Trophoblast cell (in vitro differentiated cells and primary cell): ENCODE data around the gene FPR3.

Source experiments
- DNase-seq, 2 donors: peaks; one replicate each; pipeline ENCODE4 v3.0.0-alpha.2; 2016
- H2AFZ ChIP-seq: 2 replicates; pipeline ENCODE4 v1.6.1; 2013; ENCODE audit warnings: low read length, moderate library complexity, mild to moderate bottlenecking; ENCODE audit not compliant: insufficient read depth, poor library complexity
- H2AK5ac ChIP-seq: 2 replicates; pipeline ENCODE4 v1.6.1; 2013; ENCODE audit warnings: mild to moderate bottlenecking, low read length
- H2BK120ac ChIP-seq: 2 replicates; pipeline ENCODE4 v1.6.1; 2013; ENCODE audit warnings: low read length, mild to moderate bottlenecking, moderate library complexity; ENCODE audit not compliant: insufficient read depth, poor library complexity
- H2BK12ac ChIP-seq: 2 replicates; pipeline ENCODE4 v1.6.1; 2013; ENCODE audit warnings: mild to moderate bottlenecking, low read length, moderate library complexity
- H2BK5ac ChIP-seq: 2 replicates; pipeline ENCODE4 v1.6.1; 2013; ENCODE audit warnings: low read length, low read depth, moderate library complexity, mild to moderate bottlenecking; ENCODE audit not compliant: poor library complexity
- H3K14ac ChIP-seq: 2 replicates; pipeline ENCODE4 v1.6.1; 2013; ENCODE audit warnings: mild to moderate bottlenecking, low read length
- H3K18ac ChIP-seq: 2 replicates; pipeline ENCODE4 v1.6.1; 2013; ENCODE audit warnings: mild to moderate bottlenecking, low read length
- H3K23ac ChIP-seq: 2 replicates; pipeline ENCODE4 v1.6.1; 2013; ENCODE audit warnings: low read length
- H3K27ac ChIP-seq: 2 replicates; pipeline ENCODE4 v1.5.1; 2013; ENCODE audit warnings: low read depth, mild to moderate bottlenecking, inconsistent platforms, low read length, moderate library complexity
- H3K27me3 ChIP-seq: 2 replicates; pipeline ENCODE4 v1.6.1; 2013; ENCODE audit warnings: inconsistent platforms, mild to moderate bottlenecking, low read length, moderate library complexity; ENCODE audit not compliant: insufficient read depth
- H3K36me3 ChIP-seq, 2 experiments: 1 replicate in 1 of 2; 2 replicates in 1 of 2; pipeline ENCODE4 v1.6.1; 2013; ENCODE audit warnings: low read length in 2 of 2, mild to moderate bottlenecking in 2 of 2, moderate library complexity in 1 of 2; ENCODE audit not compliant: insufficient read depth in 2 of 2, control insufficient read depth in 1 of 2
- H3K4ac ChIP-seq: 2 replicates; pipeline ENCODE4 v1.6.1; 2013; ENCODE audit warnings: low read depth, mild to moderate bottlenecking, low read length, moderate library complexity
- H3K4me1 ChIP-seq, 2 experiments: 1 replicate in 1 of 2; 2 replicates in 1 of 2; pipeline ENCODE4 v1.6.1; 2013; ENCODE audit warnings: low read length in 2 of 2, mild to moderate bottlenecking in 2 of 2, moderate library complexity in 1 of 2; ENCODE audit not compliant: insufficient read depth in 2 of 2, control insufficient read depth in 1 of 2
- H3K4me2 ChIP-seq: 2 replicates; pipeline ENCODE4 v1.6.1; 2013; ENCODE audit warnings: inconsistent platforms, mild to moderate bottlenecking, low read length, moderate library complexity
- H3K4me3 ChIP-seq: 2 replicates; pipeline ENCODE4 v1.5.1; 2013; ENCODE audit warnings: mild to moderate bottlenecking, low read depth, low read length, inconsistent platforms
- H3K79me1 ChIP-seq: one replicate; pipeline ENCODE4 v1.6.1; 2013; ENCODE audit warnings: low read length
- H3K79me2 ChIP-seq: 2 replicates; pipeline ENCODE4 v1.6.1; 2013; ENCODE audit warnings: low read length, mild to moderate bottlenecking; ENCODE audit not compliant: control insufficient read depth, insufficient read depth, poor library complexity
- H3K9ac ChIP-seq: 2 replicates; pipeline ENCODE4 v1.6.1; 2013; ENCODE audit warnings: mild to moderate bottlenecking, low read length
- H3K9me3 ChIP-seq: 2 replicates; pipeline ENCODE4 v1.6.1; 2013; ENCODE audit warnings: low read depth, mild to moderate bottlenecking, control low read depth, inconsistent platforms, low read length; ENCODE audit not compliant: insufficient read depth
- H4K12ac ChIP-seq: 2 replicates; pipeline ENCODE4 v1.6.1; 2013; ENCODE audit warnings: low read depth, mild to moderate bottlenecking, low read length, moderate library complexity
- H4K8ac ChIP-seq: 2 replicates; pipeline ENCODE4 v1.6.1; 2013; ENCODE audit warnings: low read depth, mild to moderate bottlenecking, low read length, moderate library complexity
- H4K91ac ChIP-seq: one replicate; pipeline ENCODE4 v1.6.1; 2013; ENCODE audit warnings: low read depth, mild to moderate bottlenecking, low read length, moderate library complexity
- WGBS: extraction: QIAGEN DNeasy Blood & Tissue Kit; methylation state at CpG from one replicate; pipeline ENCODE4 v1.1.7; 2013; ENCODE audit warnings: missing lambda C conversion rate; ENCODE audit not compliant: insufficient read length, insufficient coverage; ENCODE audit errors: extremely low coverage; 5-methylcytosine and 5-hydroxymethylcytosine counted together

The FPR3 gene

DNA sequence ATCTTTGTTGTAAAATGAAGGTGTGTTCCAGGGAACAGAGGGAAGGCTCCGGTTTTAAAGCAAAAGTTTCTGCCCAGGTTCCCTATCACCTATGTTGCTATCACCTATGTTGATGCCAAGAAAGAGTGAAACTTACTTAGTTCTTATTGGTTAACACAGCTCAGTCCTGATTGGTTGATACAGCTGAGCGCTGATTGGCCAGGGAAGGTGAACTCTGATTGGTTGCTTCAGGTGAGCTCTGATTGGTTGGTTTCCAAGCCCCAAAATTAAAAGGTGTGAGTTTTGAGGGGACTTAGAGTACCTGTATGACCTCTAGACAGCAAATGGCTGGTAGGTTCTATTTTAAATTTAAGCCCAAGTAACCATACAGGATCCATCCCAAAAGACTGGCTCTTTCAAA, 42.2 kb downstream of the FPR3 start:
- Histone ChIP-seq H2BK120ac (no peak overlapping the region), H3K9ac (no peak overlapping the region)
- no CpG with 5 or more reads among the region's 2 CpGs for WGBS

DNA sequence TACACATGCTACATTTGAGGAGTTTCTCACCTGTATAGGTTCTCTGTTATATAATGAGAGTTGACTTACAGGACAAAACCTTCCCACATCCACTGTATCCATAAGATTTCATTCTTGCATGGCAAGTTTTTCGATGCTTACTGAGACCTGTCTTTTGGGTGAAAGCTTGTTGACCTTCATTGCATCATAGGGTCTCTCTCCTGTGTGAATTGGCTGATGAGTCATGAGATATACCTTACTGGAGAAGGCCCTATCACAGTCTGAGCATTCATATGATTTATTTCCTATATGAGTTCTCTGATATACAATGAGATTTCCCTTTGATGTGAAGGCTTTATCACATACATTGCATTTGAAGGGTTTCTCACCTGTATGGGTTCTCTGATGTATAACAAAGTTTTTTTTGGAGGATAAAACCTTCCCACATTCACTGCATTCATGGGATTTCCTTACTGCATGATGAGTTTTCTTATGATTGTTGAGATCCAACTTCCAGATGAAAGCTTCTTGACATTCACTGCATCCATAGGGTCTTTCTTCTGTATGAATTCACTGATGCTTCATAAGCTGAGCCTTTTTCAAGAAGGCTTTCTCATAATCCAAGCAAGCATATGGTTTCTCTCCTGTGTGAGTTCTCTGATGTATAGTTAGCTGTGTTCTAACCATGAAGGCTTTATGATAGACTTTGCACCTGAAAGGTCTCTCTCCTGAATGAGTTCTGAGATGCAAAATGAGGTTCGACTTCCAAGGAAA, 67.1 kb downstream of the FPR3 start:
- Histone ChIP-seq H3K27ac (no peak overlapping the region), H4K12ac (no peak overlapping the region), H3K4me1 (no peaks in the 10 kb centered on the region), H3K4me3 (no peak overlapping the region), H3K4me2 (no peak overlapping the region), H3K9me3 (peaks cover 8% of the 10 kb centered on the region), H3K14ac (no peak overlapping the region), H3K23ac (no peak overlapping the region), H3K79me1 (no peaks in the 10 kb centered on the region), H2BK120ac (no peak overlapping the region), H2BK12ac (no peak overlapping the region), H3K79me2 (no peaks in the 10 kb centered on the region), H3K9ac (no peak overlapping the region), H2BK5ac (no peak overlapping the region), H3K36me3 (no peaks in the 10 kb centered on the region), H3K27me3 (no peaks in the 10 kb centered on the region), H4K91ac (no peak overlapping the region), H3K4ac (no peak overlapping the region), H4K8ac (no peak overlapping the region), H3K18ac (no peak overlapping the region), H2AFZ (no peak overlapping the region), H2AK5ac (no peak overlapping the region)
- no peak for DNase-seq
- WGBS = no CpG with 5 or more reads among the region's 2 CpGs

More for the DNA sequence above, 42.2 kb downstream of the FPR3 start:
- Histone ChIP-seq H3K23ac (no peak overlapping the region), H3K4me3 (no peak overlapping the region), H3K79me2 (no peaks in the 10 kb centered on the region), H3K4me1 (no peaks in the 10 kb centered on the region), H2AFZ (no peak overlapping the region), H3K27ac (no peak overlapping the region), H3K9me3 (peaks cover 9% of the 10 kb centered on the region), H3K18ac (no peak overlapping the region), H2BK12ac (no peak overlapping the region), H3K4me2 (no peak overlapping the region), H3K79me1 (no peaks in the 10 kb centered on the region), H3K36me3 (no peaks in the 10 kb centered on the region), H3K14ac (no peak overlapping the region), H2AK5ac (no peak overlapping the region), H4K12ac (no peak overlapping the region), H4K91ac (no peak overlapping the region), H4K8ac (no peak overlapping the region), H2BK5ac (no peak overlapping the region), H3K27me3 (no peaks in the 10 kb centered on the region), H3K4ac (no peak overlapping the region)
- no peak for DNase-seq

DNA sequence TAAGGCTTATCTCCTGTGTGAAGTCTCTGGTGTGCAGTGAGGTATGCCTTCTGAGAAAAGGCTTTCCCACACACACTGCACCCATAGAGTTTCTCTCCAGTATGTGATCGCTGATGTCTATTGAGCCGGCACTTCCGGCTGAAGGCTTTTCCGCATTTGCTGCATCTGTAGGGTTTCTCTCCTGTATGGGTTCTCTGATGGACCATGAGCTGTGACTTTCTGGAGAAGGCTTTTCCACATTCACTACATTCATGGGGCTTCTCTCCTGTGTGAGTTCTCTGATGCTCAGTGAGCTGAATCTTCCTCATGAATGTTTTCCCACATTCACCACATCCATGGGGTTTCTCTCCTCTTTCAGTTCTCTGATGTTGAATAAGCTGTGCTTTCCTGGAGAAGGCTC, 78.1 kb downstream of the FPR3 start:
- no peaks in the 10 kb centered on the region for H3K79me1 ChIP-seq
- no peak for DNase-seq
- H3K18ac ChIP-seq = no peak overlapping the region
- no peak overlapping the region for H3K23ac ChIP-seq
- no peak overlapping the region for H3K4me3 ChIP-seq
- H3K4me2 ChIP-seq = no peak overlapping the region
- H3K79me2 ChIP-seq = no peaks in the 10 kb centered on the region
- peaks cover 31% of the 10 kb centered on the region for H3K9me3 ChIP-seq
- H4K12ac ChIP-seq = no peak overlapping the region
- no peak overlapping the region for H2BK12ac ChIP-seq
- H3K36me3 ChIP-seq = peaks cover 23 to 33% of the 10 kb centered on the region in 2 experiments
- H3K4me1 ChIP-seq = no peaks in the 10 kb centered on the region
- no peaks in the 10 kb centered on the region for H3K27me3 ChIP-seq
- H2AFZ ChIP-seq = no peak overlapping the region
- H2BK120ac ChIP-seq = no peak overlapping the region
- no peak overlapping the region for H3K14ac ChIP-seq
- H2BK5ac ChIP-seq = no peak overlapping the region
- no peak overlapping the region for H4K91ac ChIP-seq
- H3K4ac ChIP-seq = no peak overlapping the region
- no peak overlapping the region for H3K27ac ChIP-seq
- no peak overlapping the region for H2AK5ac ChIP-seq
- H3K9ac ChIP-seq = no peak overlapping the region
- no CpG with 5 or more reads among the region's 4 CpGs for WGBS
- no peak overlapping the region for H4K8ac ChIP-seq
